ENCODE measurements around the gene PERCC1. TPM values are rescaled to one million over a fixed set of nuclear protein-coding genes. Genes with fewer than 3 reads are reported as not detected.
A peak's percentile ranks its signal among the peaks of the same experiment; 100 is the strongest.
"Not testable (repeated sequence)": the region's sequence is repeated elsewhere in the genome, so short reads cannot be mapped to it uniquely, and the experiment has no call there.

Gene PERCC1
- total RNA-seq, 1 donor from 2014 or later = not detected

GRCh38 chr16:1477033-1477432 lies 46.2 kb downstream of the PERCC1 start:
- TF ChIP-seq CTCF (IDR thresholded peaks at IDR 0.05; ENCODE audit: insufficient read depth, low read length, poor library complexity, severe bottlenecking) = no peak
- no peak for DNase-seq (ENCODE audit: low read depth)
- Histone ChIP-seq H3K27me3 (ENCODE audit: control insufficient read depth, insufficient read depth, low read length) (no peaks in the 10 kb centered on the region), H3K4me3 (ENCODE audit: low read depth, low read length) (no peak overlapping the region), H3K36me3 (ENCODE audit: control insufficient read depth, insufficient read depth, low read length) (no peaks in the 10 kb centered on the region)

GRCh38 chr16:1478937-1479336 lies 48.1 kb downstream of the PERCC1 start:
- not testable (repeated sequence) for DNase-seq (ENCODE audit: low read depth); H3K4me3 ChIP-seq (ENCODE audit: low read depth, low read length); H3K27me3 ChIP-seq (ENCODE audit: control insufficient read depth, insufficient read depth, low read length); H3K36me3 ChIP-seq (ENCODE audit: control insufficient read depth, insufficient read depth, low read length)

- peak; percentile 41 for DNase-seq (ENCODE audit: low read depth)
- Histone ChIP-seq H3K36me3 (ENCODE audit: control insufficient read depth, insufficient read depth, low read length) (no peaks in the 10 kb centered on the region), H3K4me3 (ENCODE audit: low read depth, low read length) (no peak overlapping the region), H3K27me3 (ENCODE audit: control insufficient read depth, insufficient read depth, low read length) (no peaks in the 10 kb centered on the region)
- no peak for TF ChIP-seq CTCF (IDR thresholded peaks at IDR 0.05; ENCODE audit: insufficient read depth, low read length, poor library complexity, severe bottlenecking)
Measured at GRCh38 chr16:1481906-1482835, 51.3 kb downstream of the PERCC1 start.

Other genes starting within 250 kb of the PERCC1 start
- gene TPSG1, start 205.8 kb upstream of the PERCC1 start, total RNA-seq = not detected in 2 replicates
- not detected in 2 replicates for gene TPSB2, start 200.9 kb upstream of the PERCC1 start, total RNA-seq
- gene TPSAB1, start 190.4 kb upstream of the PERCC1 start, total RNA-seq = not detected in 2 replicates
- gene TPSD1, start 175.0 kb upstream of the PERCC1 start, total RNA-seq = not detected in 2 replicates
- 129 and 139 TPM in 2 replicates for gene UBE2I, start 121.4 kb upstream of the PERCC1 start, total RNA-seq
- 1.2 and 5.8 TPM in 2 replicates for gene BAIAP3, start 97.4 kb upstream of the PERCC1 start, total RNA-seq
- 138 and 144 TPM in 2 replicates for gene TSR3, start 79.2 kb upstream of the PERCC1 start, total RNA-seq
- gene GNPTG, start 79.1 kb upstream of the PERCC1 start, total RNA-seq = 103 and 104 TPM in 2 replicates
- 9.8 and 19.3 TPM in 2 replicates for gene UNKL, start 16.4 kb upstream of the PERCC1 start, total RNA-seq
- 25.2 and 26.6 TPM in 2 replicates for gene UQCC4, start 10.3 kb upstream of the PERCC1 start, total RNA-seq
- gene CCDC154, start 13.5 kb downstream of the PERCC1 start, total RNA-seq = 0.08 and 0.14 TPM in 2 replicates
- gene CLCN7, start 44.0 kb downstream of the PERCC1 start, total RNA-seq = 116 and 186 TPM in 2 replicates
- gene PTX4, start 57.9 kb downstream of the PERCC1 start, total RNA-seq = not detected in 2 replicates
- 23.1 and 28.1 TPM in 2 replicates for gene TELO2, start 62.3 kb downstream of the PERCC1 start, total RNA-seq
- 1.2 and 4.0 TPM in 2 replicates for gene TMEM204, start 102.6 kb downstream of the PERCC1 start, total RNA-seq
- gene IFT140, start 181.0 kb downstream of the PERCC1 start, total RNA-seq = 15.5 and 18.1 TPM in 2 replicates
- 10.7 and 19.3 TPM in 2 replicates for gene CRAMP1, start 181.3 kb downstream of the PERCC1 start, total RNA-seq
- 108 and 109 TPM in 2 replicates for gene JPT2, start 247.2 kb downstream of the PERCC1 start, total RNA-seq

Data from kidney epithelial cell (primary cell).